TTC549 (cell line): Measurements from ENCODE around the gene GRAP2.

Experiments used
- FAIRE-seq: peaks from 2 replicates; lab custom pipeline; 2012; peaks lifted over from hg19 to GRCh38; lab: Jason Lieb, UNC

The GRAP2 gene

GRCh38 chr22:39994566-39995392 lies 93.9 kb downstream of the GRAP2 start, which contains the start of gene FAM83F:
FAM83F (plus strand) TSS chr22:39994954; CDS start chr22:39995043, 89 bp downstream.
- no peak for FAIRE-seq

GRCh38 chr22:39995393-39996252 lies 94.7 kb downstream of the GRAP2 start:
- FAIRE-seq: no peak

GRCh38 chr22:39996732-39997131 lies 95.8 kb downstream of the GRAP2 start:
- FAIRE-seq: no peak

GRCh38 chr22:39997421-39997820 lies 96.5 kb downstream of the GRAP2 start:
- no peak for FAIRE-seq

GRCh38 chr22:39997939-39998726 lies 97.2 kb downstream of the GRAP2 start:
- no peak for FAIRE-seq

- FAIRE-seq: no peak
Measured at GRCh38 chr22:39999144-39999757, 98.4 kb downstream of the GRAP2 start.

GRCh38 chr22:40000171-40000570 lies 99.3 kb downstream of the GRAP2 start:
- no peak for FAIRE-seq

GRCh38 chr22:40001106-40001505 lies 100.2 kb downstream of the GRAP2 start:
- no peak for FAIRE-seq

- no peak for FAIRE-seq
Measured at GRCh38 chr22:40001800-40002577, 101.1 kb downstream of the GRAP2 start.

GRCh38 chr22:40002935-40003715 lies 102.2 kb downstream of the GRAP2 start:
- FAIRE-seq: no peak

- no peak for FAIRE-seq
Measured at GRCh38 chr22:40004836-40005235, 104.0 kb downstream of the GRAP2 start.

- FAIRE-seq: no peak
Measured at GRCh38 chr22:40006641-40007040, 105.8 kb downstream of the GRAP2 start.

- no peak for FAIRE-seq
Measured at GRCh38 chr22:40007853-40008710, 107.2 kb downstream of the GRAP2 start.

GRCh38 chr22:40008726-40009291 lies 107.9 kb downstream of the GRAP2 start:
- no peak for FAIRE-seq

- FAIRE-seq: no peak
Measured at GRCh38 chr22:40009292-40009774, 108.4 kb downstream of the GRAP2 start.

GRCh38 chr22:40009951-40010671 lies 109.2 kb downstream of the GRAP2 start:
- no peak for FAIRE-seq

- no peak for FAIRE-seq
Measured at GRCh38 chr22:40010746-40011145, 109.9 kb downstream of the GRAP2 start.

- no peak for FAIRE-seq
Measured at GRCh38 chr22:40014667-40015248, 113.9 kb downstream of the GRAP2 start.
